WTC11 (cell line): ENCODE data around the gene ACADVL.

Experiments used
- ARID4B ChIP-seq: sonication (generic); formaldehyde crosslinking; IDR thresholded peaks from 2 replicates; pipeline ENCODE4 v1.8.0; 2023; ENCODE audit warnings: missing genetic modification reagents, mild to moderate bottlenecking, borderline replicate concordance
- CREB1 ChIP-seq: sonication (generic); formaldehyde crosslinking; IDR thresholded peaks from 2 replicates; pipeline ENCODE4 v1.8.0; 2023; ENCODE audit warnings: mild to moderate bottlenecking, missing genetic modification reagents
- CTCF ChIP-seq: fragments of 200-600 bp; IDR thresholded peaks from 2 replicates; pipeline ENCODE4 v1.8.0; 2022; ENCODE audit warnings: antibody characterized with exemption
- E2F5 ChIP-seq: sonication (generic); formaldehyde crosslinking; IDR thresholded peaks from 2 replicates; pipeline ENCODE4 v1.8.1; 2022; ENCODE audit warnings: mild to moderate bottlenecking, moderate library complexity, missing genetic modification reagents
- JAZF1 ChIP-seq: fragments of 250-450 bp; sonication (Bioruptor Pico); IDR thresholded peaks from 2 replicates; pipeline ENCODE4 v1.9.0; 2021; ENCODE audit warnings: moderate library complexity, mild to moderate bottlenecking, inconsistent platforms
- MYBL2 ChIP-seq: sonication (generic); formaldehyde crosslinking; IDR thresholded peaks from 2 replicates; pipeline ENCODE4 v1.8.1; 2023; ENCODE audit warnings: mild to moderate bottlenecking, moderate library complexity, missing genetic modification reagents
- NFYB ChIP-seq: sonication (generic); formaldehyde crosslinking; conservative IDR thresholded peaks from 2 replicates; pipeline ENCODE4 v1.8.0; 2022; ENCODE audit warnings: low read depth, missing genetic modification reagents
- NR1H2 ChIP-seq: sonication (generic); formaldehyde crosslinking; IDR thresholded peaks from 2 replicates; pipeline ENCODE4 v1.9.0; 2021; ENCODE audit warnings: mild to moderate bottlenecking, moderate library complexity, missing genetic modification reagents
- USF1 ChIP-seq: sonication (generic); formaldehyde crosslinking; IDR thresholded peaks from 2 replicates; pipeline ENCODE4 v1.8.0; 2022; ENCODE audit warnings: mild to moderate bottlenecking, missing genetic modification reagents
- ZNF512 ChIP-seq: sonication (generic); formaldehyde crosslinking; IDR thresholded peaks from 2 replicates; pipeline ENCODE4 v1.8.1; 2022; ENCODE audit warnings: missing genetic modification reagents, borderline replicate concordance

GRCh38 chr17:7226721-7227710, 7.3 kb downstream of the ACADVL start:
- TF ChIP-seq ZNF512 (no peak), ARID4B (CRISPR knock-in tag) (no peak), CTCF (no peak), JAZF1 (no peak), MYBL2 (CRISPR knock-in tag) (no peak), NR1H2 (no peak), USF1 (no peak), CREB1 (CRISPR knock-in tag) (no peak), E2F5 (CRISPR knock-in tag) (no peak), NFYB (CRISPR knock-in tag) (no peak)
